ENCODE results near the gene ACKR3.

GRCh38 chr2:236605345-236605734 is 35.7 kb downstream of the ACKR3 start:
- TF ChIP-seq POLR2A (IDR thresholded peaks at IDR 0.05; ENCODE audit: low read depth, low read length) (no peak), POLR2AphosphoS5 (IDR thresholded peaks at IDR 0.05; ENCODE audit: low read depth, low read length) (no peak)
